Measurements from ENCODE around the gene CYP46A1.

The CYP46A1 gene

DNA sequence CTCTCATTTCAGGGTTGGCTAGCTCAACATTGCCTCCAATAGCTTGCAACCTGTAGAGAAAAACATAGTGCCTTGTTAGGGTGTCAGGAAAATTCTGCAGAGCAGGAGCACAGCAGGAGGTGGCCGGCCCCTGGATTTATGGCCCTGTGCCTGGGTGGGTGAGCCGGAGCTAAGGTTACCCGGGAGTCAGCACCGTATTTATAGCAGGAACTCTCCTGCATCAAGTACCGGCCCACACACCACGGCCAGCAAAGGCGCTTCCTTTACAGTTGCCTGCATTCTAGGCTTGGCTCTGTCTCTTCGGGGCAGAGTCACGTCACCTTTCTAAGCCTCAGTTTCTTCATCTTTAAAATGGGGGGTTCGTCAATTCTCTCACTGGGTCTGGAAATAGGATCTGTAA, 56.3 kb downstream of the CYP46A1 start:
- H3K27me3 ChIP-seq (ENCODE audit: insufficient read depth, low read length): peaks cover 14% of the 10 kb centered on the region
- no peak overlapping the region for H3K4me3 ChIP-seq (ENCODE audit: low read length)
- H3K36me3 ChIP-seq (ENCODE audit: insufficient read depth, low read length): no peaks in the 10 kb centered on the region
- H2AFZ ChIP-seq (ENCODE audit: low read depth, low read length): no peak overlapping the region
- H3K4me1 ChIP-seq (ENCODE audit: insufficient read depth, low read length): peaks cover 28% of the 10 kb centered on the region
- H3K9me3 ChIP-seq (ENCODE audit: low read length): no peaks in the 10 kb centered on the region

DNA sequence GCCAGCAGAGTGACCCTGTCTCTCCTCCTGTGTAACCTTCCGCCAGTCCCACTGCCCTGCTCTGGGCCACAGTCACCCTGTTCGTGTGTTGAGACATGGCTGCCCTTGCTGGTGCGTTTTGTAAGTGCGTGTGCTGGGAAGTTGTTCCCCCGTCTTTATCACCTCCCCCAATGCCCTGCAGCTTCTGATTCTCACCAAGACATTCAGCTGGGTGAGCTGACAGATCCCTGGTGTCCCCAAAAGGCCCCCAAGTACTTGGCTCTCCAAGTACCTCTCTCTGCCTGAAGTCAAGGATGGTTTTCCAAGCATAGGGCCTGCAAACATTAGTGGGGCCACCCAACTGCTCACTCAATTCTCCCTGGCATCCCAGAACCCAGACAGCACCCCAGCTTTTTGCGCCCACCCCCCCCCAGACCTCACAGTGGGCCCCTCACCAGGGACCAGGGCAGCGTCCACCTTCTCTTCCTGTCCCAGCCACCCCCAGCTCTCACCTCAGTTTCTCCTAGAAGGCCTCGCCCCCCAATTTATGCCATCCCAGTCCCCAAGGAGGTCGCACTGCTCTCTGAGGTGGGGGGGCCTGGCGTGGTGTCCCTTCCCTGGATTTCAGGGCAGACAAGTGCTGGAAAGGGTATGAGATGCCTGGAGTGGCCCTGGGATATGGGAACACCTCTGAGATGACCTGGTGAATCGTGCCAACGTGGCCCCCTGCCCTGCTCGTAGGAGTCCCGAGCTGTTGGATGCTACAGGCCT, 57.3 kb downstream of the CYP46A1 start:
- H3K27me3 ChIP-seq (ENCODE audit: insufficient read depth, low read length): peaks cover 14% of the 10 kb centered on the region
- H2AFZ ChIP-seq (ENCODE audit: low read depth, low read length): no peak overlapping the region
- no peaks in the 10 kb centered on the region for H3K36me3 ChIP-seq (ENCODE audit: insufficient read depth, low read length)
- H3K9me3 ChIP-seq (ENCODE audit: low read length): no peaks in the 10 kb centered on the region
- H3K4me3 ChIP-seq (ENCODE audit: low read length): no peak overlapping the region
- peaks cover 28% of the 10 kb centered on the region for H3K4me1 ChIP-seq (ENCODE audit: insufficient read depth, low read length)

- Histone ChIP-seq H3K4me3 (ENCODE audit: low read length) (no peak overlapping the region), H3K27me3 (ENCODE audit: insufficient read depth, low read length) (peaks cover 14% of the 10 kb centered on the region), H3K36me3 (ENCODE audit: insufficient read depth, low read length) (no peaks in the 10 kb centered on the region), H3K4me1 (ENCODE audit: insufficient read depth, low read length) (peaks cover 25% of the 10 kb centered on the region), H3K9me3 (ENCODE audit: low read length) (no peaks in the 10 kb centered on the region), H2AFZ (ENCODE audit: low read depth, low read length) (no peak overlapping the region)
These were observed 58.0 kb downstream of the CYP46A1 start for GRCh38 chr14:99742074-99742473.

DNA sequence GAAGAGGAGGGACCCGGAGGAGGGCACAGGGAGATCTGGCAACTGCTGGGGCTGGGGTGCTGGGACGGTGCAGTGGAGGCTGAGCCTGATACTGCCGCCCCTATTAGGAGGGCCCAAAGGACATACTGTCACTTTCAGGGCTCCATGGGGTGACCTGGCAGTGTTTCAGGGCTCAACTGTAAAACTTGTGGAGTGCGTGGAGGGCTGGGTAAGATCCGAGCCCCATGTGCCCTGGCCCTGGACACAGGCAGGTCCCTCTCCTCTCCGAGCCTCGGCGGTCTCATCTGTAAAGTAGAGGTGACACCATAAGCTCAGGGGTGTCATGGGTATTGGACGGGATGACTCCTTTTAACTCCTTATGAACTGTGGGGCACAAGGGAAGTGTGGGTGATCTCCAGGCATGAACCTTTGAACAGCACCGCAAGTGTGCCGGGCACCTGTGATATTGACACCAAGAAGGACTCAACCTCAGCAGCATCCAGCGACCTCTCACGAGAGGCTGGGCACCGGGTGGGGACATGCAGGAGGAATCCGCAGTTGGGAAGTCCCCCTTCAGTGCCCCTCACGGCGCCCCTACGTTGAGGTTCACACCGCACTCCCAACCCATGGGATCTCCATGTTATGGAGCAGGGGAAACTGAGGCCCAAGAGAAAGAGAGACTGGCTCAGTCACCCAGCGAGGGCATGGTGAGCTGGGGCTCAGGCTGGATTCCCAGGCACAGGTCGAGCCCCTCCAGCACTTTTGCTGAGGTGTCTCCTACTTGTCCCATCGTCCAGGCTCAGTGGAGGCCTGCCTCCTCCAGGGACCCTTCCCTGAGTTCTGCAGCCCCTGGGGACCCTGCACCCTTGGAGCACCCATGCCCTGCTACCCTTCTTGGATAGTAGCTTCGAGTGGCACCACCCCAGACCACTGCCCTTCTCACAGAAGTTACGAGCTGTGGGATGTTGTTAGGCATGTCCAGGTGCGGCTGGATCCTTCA, 58.7 kb downstream of the CYP46A1 start:
- Histone ChIP-seq H3K4me3 (ENCODE audit: low read length) (no peak overlapping the region), H3K9me3 (ENCODE audit: low read length) (no peaks in the 10 kb centered on the region), H3K4me1 (ENCODE audit: insufficient read depth, low read length) (peaks cover 19% of the 10 kb centered on the region), H3K27me3 (ENCODE audit: insufficient read depth, low read length) (peaks cover 14% of the 10 kb centered on the region), H2AFZ (ENCODE audit: low read depth, low read length) (no peak overlapping the region), H3K36me3 (ENCODE audit: insufficient read depth, low read length) (no peaks in the 10 kb centered on the region)

- Histone ChIP-seq H3K27me3 (ENCODE audit: insufficient read depth, low read length) (peaks cover 14% of the 10 kb centered on the region), H3K4me3 (ENCODE audit: low read length) (no peak overlapping the region), H3K9me3 (ENCODE audit: low read length) (no peaks in the 10 kb centered on the region), H2AFZ (ENCODE audit: low read depth, low read length) (no peak overlapping the region), H3K4me1 (ENCODE audit: insufficient read depth, low read length) (peaks cover 16% of the 10 kb centered on the region), H3K36me3 (ENCODE audit: insufficient read depth, low read length) (no peaks in the 10 kb centered on the region)
These were observed 60.2 kb downstream of the CYP46A1 start for GRCh38 chr14:99744199-99744872.

DNA sequence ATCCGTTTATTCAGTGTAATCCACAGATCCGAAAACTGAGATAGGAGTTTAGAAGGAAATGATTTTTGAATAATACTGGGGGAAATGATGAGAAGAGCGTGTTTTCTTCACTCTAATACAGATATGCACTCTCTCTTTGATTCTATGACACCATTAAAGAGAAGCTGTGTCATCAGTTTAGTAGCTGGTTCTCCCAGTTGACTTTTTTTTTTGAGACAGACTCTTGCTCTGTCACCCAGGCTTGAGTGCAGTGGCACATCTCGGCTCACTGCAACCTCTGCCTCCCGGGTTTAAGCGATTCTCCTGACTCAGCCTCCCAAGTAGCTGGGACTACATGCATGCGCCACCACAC, 60.8 kb downstream of the CYP46A1 start:
- no peaks in the 10 kb centered on the region for H3K36me3 ChIP-seq (ENCODE audit: insufficient read depth, low read length)
- H3K9me3 ChIP-seq (ENCODE audit: low read length): no peaks in the 10 kb centered on the region
- no peak overlapping the region for H3K4me3 ChIP-seq (ENCODE audit: low read length)
- H3K27me3 ChIP-seq (ENCODE audit: insufficient read depth, low read length): peaks cover 14% of the 10 kb centered on the region
- H3K4me1 ChIP-seq (ENCODE audit: insufficient read depth, low read length): peaks cover 17% of the 10 kb centered on the region
- no peak overlapping the region for H2AFZ ChIP-seq (ENCODE audit: low read depth, low read length)

DNA sequence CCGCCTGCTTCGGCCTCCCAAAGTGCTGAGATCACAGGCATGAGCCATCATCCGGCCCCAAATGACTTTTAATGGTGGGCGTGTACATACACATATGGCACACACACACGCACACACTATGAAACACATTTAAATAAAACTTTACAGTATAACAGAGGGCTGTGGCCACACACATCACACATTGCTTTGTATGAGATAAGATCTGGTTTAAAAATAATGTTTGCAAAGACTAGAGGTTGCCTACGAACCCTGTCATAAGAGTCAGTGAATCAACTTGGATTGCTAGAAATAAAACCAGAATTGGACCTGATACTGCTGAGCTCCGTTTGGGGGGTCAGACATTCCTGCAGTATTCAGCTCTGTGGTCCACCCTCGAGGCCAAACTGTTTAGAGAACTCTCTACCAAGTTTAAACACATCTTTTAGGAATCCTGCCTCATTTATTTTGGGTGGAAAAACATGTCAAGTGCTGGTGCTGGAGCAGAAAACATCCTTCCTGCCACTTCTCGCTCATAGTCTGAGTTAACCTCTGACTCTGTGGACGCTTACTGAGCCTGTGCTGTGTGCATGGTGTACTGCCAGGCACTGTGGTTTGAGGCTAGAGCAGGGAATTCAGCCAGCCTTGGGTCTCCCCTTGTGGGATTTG, 61.3 kb downstream of the CYP46A1 start:
- H3K4me1 ChIP-seq (ENCODE audit: insufficient read depth, low read length): peaks cover 18% of the 10 kb centered on the region
- H3K9me3 ChIP-seq (ENCODE audit: low read length): no peaks in the 10 kb centered on the region
- H3K4me3 ChIP-seq (ENCODE audit: low read length): no peak overlapping the region
- no peak overlapping the region for H2AFZ ChIP-seq (ENCODE audit: low read depth, low read length)
- H3K27me3 ChIP-seq (ENCODE audit: insufficient read depth, low read length): peaks cover 14% of the 10 kb centered on the region
- no peaks in the 10 kb centered on the region for H3K36me3 ChIP-seq (ENCODE audit: insufficient read depth, low read length)

GRCh38 chr14:99747167-99747566, 63.1 kb downstream of the CYP46A1 start:
- H3K4me3 ChIP-seq (ENCODE audit: low read length): no peak overlapping the region

GRCh38 chr14:99747582-99748330, 63.7 kb downstream of the CYP46A1 start:
- Histone ChIP-seq H3K27me3 (ENCODE audit: insufficient read depth, low read length) (peaks cover 17% of the 10 kb centered on the region), H3K9me3 (ENCODE audit: low read length) (no peaks in the 10 kb centered on the region), H3K4me3 (ENCODE audit: low read length) (no peak overlapping the region), H3K4me1 (ENCODE audit: insufficient read depth, low read length) (peaks cover 28% of the 10 kb centered on the region), H2AFZ (ENCODE audit: low read depth, low read length) (no peak overlapping the region), H3K36me3 (ENCODE audit: insufficient read depth, low read length) (no peaks in the 10 kb centered on the region)

More at GRCh38 chr14:99747167-99747566, 63.1 kb downstream of the CYP46A1 start:
- Histone ChIP-seq H2AFZ (ENCODE audit: low read depth, low read length) (no peak overlapping the region), H3K4me1 (ENCODE audit: insufficient read depth, low read length) (peaks cover 22% of the 10 kb centered on the region), H3K36me3 (ENCODE audit: insufficient read depth, low read length) (no peaks in the 10 kb centered on the region), H3K27me3 (ENCODE audit: insufficient read depth, low read length) (peaks cover 19% of the 10 kb centered on the region), H3K9me3 (ENCODE audit: low read length) (no peaks in the 10 kb centered on the region)

DNA sequence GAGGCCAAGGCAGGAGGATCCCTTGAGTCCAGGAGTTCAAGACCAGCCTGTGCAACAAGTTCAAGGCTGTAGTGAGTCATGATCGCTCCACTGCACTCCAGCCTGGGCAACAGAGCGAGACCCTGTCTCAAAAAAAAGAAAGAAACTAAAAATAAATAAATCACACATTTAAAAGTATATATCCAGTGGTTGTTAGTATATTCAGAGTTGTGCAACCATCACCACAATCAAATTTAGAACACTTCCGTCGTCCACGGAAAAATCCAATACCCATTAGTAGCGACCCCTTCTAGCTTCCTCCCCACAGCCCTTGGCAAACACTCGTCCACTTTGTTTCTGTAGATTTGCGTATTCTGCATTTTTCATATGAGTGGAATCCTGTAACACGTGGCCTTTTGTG, 64.4 kb downstream of the CYP46A1 start:
- Histone ChIP-seq H3K4me3 (ENCODE audit: low read length) (no peak overlapping the region), H3K27me3 (ENCODE audit: insufficient read depth, low read length) (peaks cover 11% of the 10 kb centered on the region), H2AFZ (ENCODE audit: low read depth, low read length) (no peak overlapping the region), H3K9me3 (ENCODE audit: low read length) (no peaks in the 10 kb centered on the region), H3K4me1 (ENCODE audit: insufficient read depth, low read length) (peaks cover 25% of the 10 kb centered on the region), H3K36me3 (ENCODE audit: insufficient read depth, low read length) (no peaks in the 10 kb centered on the region)

GRCh38 chr14:99749142-99749541, 65.0 kb downstream of the CYP46A1 start:
- H3K27me3 ChIP-seq (ENCODE audit: insufficient read depth, low read length): peaks cover 11% of the 10 kb centered on the region
- H2AFZ ChIP-seq (ENCODE audit: low read depth, low read length): no peak overlapping the region
- no peaks in the 10 kb centered on the region for H3K9me3 ChIP-seq (ENCODE audit: low read length)
- peaks cover 23% of the 10 kb centered on the region for H3K4me1 ChIP-seq (ENCODE audit: insufficient read depth, low read length)
- H3K36me3 ChIP-seq (ENCODE audit: insufficient read depth, low read length): no peaks in the 10 kb centered on the region
- H3K4me3 ChIP-seq (ENCODE audit: low read length): no peak overlapping the region
